ENCODE measurements around the gene RALGDS. TPM values are rescaled to one million over a fixed set of nuclear protein-coding genes. Genes with fewer than 3 reads are reported as not detected.

RALGDS gene
- total and polyA plus RNA-seq, 12 donors: 15.6 to 45.1 (median 28.1) TPM

DNA sequence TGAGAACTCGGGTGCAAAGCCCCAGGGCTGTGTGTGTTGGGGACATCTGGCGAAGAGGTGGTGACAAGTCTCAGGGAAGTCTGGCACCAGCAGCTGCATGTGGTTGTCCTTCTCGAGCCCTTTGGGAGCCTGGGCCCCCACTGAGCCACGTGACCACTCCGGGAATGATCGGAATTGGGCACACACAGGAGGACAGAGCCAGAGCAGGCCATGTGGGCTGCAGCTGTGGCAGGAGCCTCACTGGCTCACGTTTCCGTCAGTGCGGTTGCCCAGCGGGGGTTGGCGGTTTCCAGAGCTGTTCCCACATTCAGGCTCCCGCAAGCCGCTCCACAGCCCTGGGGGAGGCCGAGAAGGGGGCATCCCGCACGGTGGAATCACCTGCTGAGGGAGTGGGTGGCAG is 66.1 kb downstream of the RALGDS start:
- peaks cover 0 to 85% (median 26%) of the 10 kb centered on the region in 9 donors for H3K36me3 ChIP-seq
- intact Hi-C loops (cut with DNase I): loop anchor here in 2 of 10 donors (5.0 to 10.0 kb wide), 2 partner anchors 90 to 92 kb away; no protein-coding TSS in a partner anchor

DNA sequence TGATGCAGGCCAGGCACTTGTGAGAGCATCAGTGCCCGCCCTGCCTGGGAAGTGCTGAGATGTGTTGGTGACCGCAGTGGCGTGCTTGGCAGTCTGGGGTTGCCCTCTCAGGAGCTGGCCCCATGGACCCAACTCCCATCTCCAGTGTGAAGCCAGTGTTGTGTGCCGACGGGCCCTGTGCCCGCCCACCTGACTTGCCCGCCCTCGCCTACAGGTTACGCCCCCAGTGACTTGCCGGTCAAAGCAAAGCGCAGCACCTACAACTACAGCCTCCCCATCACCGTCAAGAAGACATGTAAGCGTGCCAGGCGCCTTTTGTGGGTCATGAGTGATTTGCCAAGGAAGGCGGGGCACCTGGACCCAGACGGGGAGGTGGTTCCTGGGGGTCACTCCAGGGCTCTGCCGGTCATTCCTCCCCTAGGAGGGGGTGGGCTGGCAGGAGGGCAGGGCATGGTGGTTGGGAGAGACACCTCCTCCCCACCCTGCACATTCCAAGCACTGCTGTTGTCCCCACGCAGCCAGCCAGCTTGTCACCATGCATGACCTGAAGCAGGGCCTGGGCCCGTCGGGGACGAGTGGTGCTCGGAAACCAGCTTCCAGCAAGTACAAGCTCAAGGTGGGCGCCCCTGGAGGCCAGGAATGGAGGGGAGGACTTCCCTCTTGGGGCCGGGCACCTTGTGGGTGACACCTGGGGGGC is 66.7 kb downstream of the RALGDS start:
- TF ChIP-seq, protein P1, sequence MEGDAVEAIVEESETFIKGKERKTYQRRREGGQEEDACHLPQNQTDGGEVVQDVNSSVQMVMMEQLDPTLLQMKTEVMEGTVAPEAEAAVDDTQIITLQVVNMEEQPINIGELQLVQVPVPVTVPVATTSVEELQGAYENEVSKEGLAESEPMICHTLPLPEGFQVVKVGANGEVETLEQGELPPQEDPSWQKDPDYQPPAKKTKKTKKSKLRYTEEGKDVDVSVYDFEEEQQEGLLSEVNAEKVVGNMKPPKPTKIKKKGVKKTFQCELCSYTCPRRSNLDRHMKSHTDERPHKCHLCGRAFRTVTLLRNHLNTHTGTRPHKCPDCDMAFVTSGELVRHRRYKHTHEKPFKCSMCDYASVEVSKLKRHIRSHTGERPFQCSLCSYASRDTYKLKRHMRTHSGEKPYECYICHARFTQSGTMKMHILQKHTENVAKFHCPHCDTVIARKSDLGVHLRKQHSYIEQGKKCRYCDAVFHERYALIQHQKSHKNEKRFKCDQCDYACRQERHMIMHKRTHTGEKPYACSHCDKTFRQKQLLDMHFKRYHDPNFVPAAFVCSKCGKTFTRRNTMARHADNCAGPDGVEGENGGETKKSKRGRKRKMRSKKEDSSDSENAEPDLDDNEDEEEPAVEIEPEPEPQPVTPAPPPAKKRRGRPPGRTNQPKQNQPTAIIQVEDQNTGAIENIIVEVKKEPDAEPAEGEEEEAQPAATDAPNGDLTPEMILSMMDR (IDR thresholded peaks at IDR 0.05): peak in 1 of 9 donors; percentile 12
- Histone ChIP-seq H3K4me3 (peak overlapping the region in 1 of 10 donors; percentile 14), H3K27me3 (no peaks in the 10 kb centered on the region), H3K4me1 (peaks cover under 1 to 26% (median 13%) of the 10 kb centered on the region in 9 donors), H3K9me3 (no peaks in the 10 kb centered on the region), H3K36me3 (peaks cover 0 to 92% (median 26%) of the 10 kb centered on the region in 9 donors), H3K27ac (peak overlapping the region; percentile 71 to 95 (median 89))
- peak; percentile 49 to 55 for DNase-seq
- ATAC-seq: peak; percentile 43 to 81 (median 69)
- 46 to 67% methylated on average over 24 of the region's 24 CpGs for WGBS, 2 donors
- intact Hi-C loops (cut with DNase I): loop anchor here in 2 of 10 donors (5.0 to 10.0 kb wide), 2 partner anchors 90 to 93 kb away; no protein-coding TSS in a partner anchor

More for the DNA sequence above, 66.1 kb downstream of the RALGDS start:
- H3K27me3 ChIP-seq: no peaks in the 10 kb centered on the region
- TF ChIP-seq, protein P1 (IDR thresholded peaks at IDR 0.05): peak in 1 of 9 donors; percentile 1
- DNase-seq (peak; percentile 74 to 82), ATAC-seq (peak; percentile 82 to 95 (median 90))
- no peak overlapping the region for H3K4me3 ChIP-seq
- H3K9me3 ChIP-seq: no peaks in the 10 kb centered on the region
- peaks cover 7 to 32% (median 19%) of the 10 kb centered on the region in 9 donors for H3K4me1 ChIP-seq
- H3K27ac ChIP-seq: peak overlapping the region; percentile 71 to 95 (median 89)
- WGBS, 2 donors: 37 to 66% methylated on average over 16 of the region's 16 CpGs

DNA sequence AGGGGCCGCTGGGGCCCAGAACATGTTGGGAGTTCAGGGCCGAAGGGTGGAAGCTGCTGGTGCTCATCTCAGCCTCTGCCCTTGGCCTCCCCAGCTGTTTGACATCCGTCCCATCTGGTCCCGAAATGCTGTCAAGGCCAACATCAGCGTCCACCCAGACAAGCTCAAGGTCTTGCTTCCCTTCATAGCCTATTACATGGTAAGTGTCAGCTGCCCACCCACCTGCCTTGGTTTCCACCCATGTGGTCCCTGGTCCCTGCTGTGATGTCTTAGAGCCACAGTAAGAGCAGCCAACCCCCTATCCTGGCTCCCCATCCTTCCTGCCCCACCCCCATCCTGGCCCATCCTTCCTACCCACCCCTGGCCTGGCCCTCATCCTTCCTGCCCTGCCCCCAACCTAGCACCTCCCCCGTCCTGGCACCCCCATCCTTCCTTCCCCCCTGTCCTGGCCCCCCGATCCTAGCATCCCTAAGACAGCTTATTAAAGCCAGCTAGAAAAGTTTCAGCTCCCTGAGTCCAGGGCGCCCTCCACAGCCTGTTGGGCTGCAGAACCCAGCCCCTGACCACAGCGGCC is 69.0 kb downstream of the RALGDS start:
- TF ChIP-seq, protein P1 (IDR thresholded peaks at IDR 0.05): no peak
- WGBS, 2 donors: 90 to 93% methylated on average over 9 of the region's 9 CpGs
- Histone ChIP-seq H3K27ac (no peak overlapping the region), H3K9me3 (no peaks in the 10 kb centered on the region), H3K4me1 (peaks cover 0 to 25% (median 8%) of the 10 kb centered on the region in 9 donors), H3K4me3 (no peak overlapping the region), H3K36me3 (peaks cover 0 to 98% (median 26%) of the 10 kb centered on the region in 9 donors), H3K27me3 (no peaks in the 10 kb centered on the region)
- intact Hi-C loops (cut with DNase I): loop anchor here in 2 of 10 donors (5.0 to 10.0 kb wide), 2 partner anchors 93 to 95 kb away; no protein-coding TSS in a partner anchor
- DNase-seq (no peak), ATAC-seq (no peak)

DNA sequence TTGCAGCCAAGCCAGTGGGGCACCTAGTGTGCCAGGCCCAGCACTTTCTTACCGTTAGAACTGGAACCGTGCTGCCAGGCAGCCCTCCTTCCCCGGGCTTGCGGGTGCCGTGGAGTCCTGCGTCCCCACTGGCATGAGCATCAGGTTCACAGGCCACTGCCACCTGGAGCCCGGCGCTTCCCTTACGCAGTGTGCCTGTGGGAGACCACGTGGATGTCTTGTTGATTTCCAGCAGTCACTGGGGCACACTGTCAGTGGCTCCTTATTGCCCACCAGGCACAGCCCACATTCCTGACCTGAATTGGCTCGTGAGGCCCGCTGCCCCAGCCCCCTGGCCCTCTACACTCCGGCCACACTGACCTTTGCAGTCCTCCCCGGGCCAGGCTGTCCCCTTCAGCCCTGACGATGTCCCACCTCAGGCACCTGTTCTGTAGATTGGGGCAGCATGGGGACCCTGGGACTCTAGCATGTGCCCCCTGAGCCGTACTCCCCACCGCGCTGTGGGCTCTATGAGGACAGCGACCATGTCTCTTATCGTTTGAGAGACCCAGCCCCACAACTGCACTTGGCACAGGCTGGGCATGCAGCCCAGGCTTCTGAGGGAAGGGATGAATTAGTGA is 69.6 kb downstream of the RALGDS start:
- Histone ChIP-seq H3K27me3 (no peaks in the 10 kb centered on the region), H3K4me3 (no peak overlapping the region), H3K4me1 (peaks cover 0 to 25% (median 8%) of the 10 kb centered on the region in 9 donors), H3K36me3 (peaks cover 0 to 98% (median 25%) of the 10 kb centered on the region in 9 donors), H3K27ac (no peak overlapping the region), H3K9me3 (no peaks in the 10 kb centered on the region)
- intact Hi-C loops (cut with DNase I): loop anchor here in 2 of 10 donors (5.0 to 10.0 kb wide), 2 partner anchors 93 to 96 kb away; no protein-coding TSS in a partner anchor
- TF ChIP-seq, protein P1 (IDR thresholded peaks at IDR 0.05): no peak
- 93 to 94% methylated on average over 20 of the region's 20 CpGs for WGBS, 2 donors
- DNase-seq (no peak), ATAC-seq (no peak)
